Activated naive CD4-positive, alpha-beta T cell treated with anti-CD3 and anti-CD28 coated beads for 36 hours (primary cell): ENCODE measurements around the gene TLCD1. TPM values are rescaled to one million over a fixed set of nuclear protein-coding genes. Genes with fewer than 3 reads are reported as not detected.

Experiments
- CTCF ChIA-PET: fragments of 350-600 bp; sonication (Branson Sonifier 250); formaldehyde crosslinking; loops from one replicate; lab custom pipeline; 2021; ENCODE audit warnings: antibody characterized with exemption; lab: Charles Lee
- DNase-seq: peaks from one replicate; pipeline ENCODE4 v3.0.0-alpha.2; 2020
- H3K27ac Mint-ChIP-seq: one replicate; pipeline ENCODE4 v1.8.0; 2021; ENCODE audit warnings: mild to moderate bottlenecking, mixed read lengths
- H3K27me3 Mint-ChIP-seq: one replicate; pipeline ENCODE4 v1.8.0; 2021; ENCODE audit warnings: low read depth, mixed read lengths
- H3K36me3 Mint-ChIP-seq: one replicate; pipeline ENCODE4 v1.8.0; 2021; ENCODE audit warnings: low read depth, mixed read lengths
- H3K4me1 Mint-ChIP-seq: one replicate; pipeline ENCODE4 v1.8.0; 2021; ENCODE audit warnings: low read depth, mixed read lengths
- H3K4me3 Mint-ChIP-seq: one replicate; pipeline ENCODE4 v1.8.0; 2021; ENCODE audit warnings: mild to moderate bottlenecking, moderate library complexity, mixed read lengths
- H3K9me3 Mint-ChIP-seq: one replicate; pipeline ENCODE4 v1.8.0; 2021; ENCODE audit warnings: mixed read lengths
- intact Hi-C: fragments of 100-400 bp; cut with micrococcal nuclease; formaldehyde crosslinking; loops from one replicate; pipeline ENCODE4 v1.15.1; 2023
- total RNA-seq, 2 experiments: library from RNA; stranded (reverse); gene quantifications; one replicate each; pipeline ENCODE4 v1.2.3, GENCODE V29; 2021

TLCD1 gene
- total RNA-seq, 2 experiments from 2014 or later: 4.0 to 4.6 TPM

DNA sequence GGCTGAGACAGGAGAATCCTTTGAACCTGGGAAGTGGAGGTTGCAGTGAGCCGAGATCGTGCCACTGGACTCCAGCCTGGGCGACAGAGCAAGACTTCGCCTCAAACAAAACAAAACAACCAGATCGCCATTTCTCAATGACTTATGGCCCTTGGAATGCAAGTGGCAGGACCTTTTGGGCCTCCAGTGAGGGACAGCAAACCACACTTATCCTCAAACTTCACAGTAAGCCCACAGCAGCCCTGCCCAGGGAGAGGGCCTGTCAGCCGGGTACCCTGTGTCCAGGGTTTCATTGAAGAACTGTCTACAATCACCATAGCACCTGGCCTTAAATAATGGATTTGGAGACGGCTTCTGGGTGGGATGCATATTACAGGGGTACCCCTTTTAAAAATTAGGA is 29.5 kb upstream of the TLCD1 start:
- CTCF ChIA-PET: interaction anchor here (2.4 kb wide), 1 partner anchor 8 kb away, joined by 13 read pairs; no protein-coding TSS in a partner anchor
- no peaks in the 10 kb centered on the region for H3K27me3 Mint-ChIP-seq
- no peak overlapping the region for H3K4me3 Mint-ChIP-seq
- peaks cover 16% of the 10 kb centered on the region for H3K36me3 Mint-ChIP-seq
- no peaks in the 10 kb centered on the region for H3K9me3 Mint-ChIP-seq
- no peak for DNase-seq
- intact Hi-C loops: no loop called here
- no peak overlapping the region for H3K27ac Mint-ChIP-seq
- H3K4me1 Mint-ChIP-seq: peaks cover 2% of the 10 kb centered on the region

DNA sequence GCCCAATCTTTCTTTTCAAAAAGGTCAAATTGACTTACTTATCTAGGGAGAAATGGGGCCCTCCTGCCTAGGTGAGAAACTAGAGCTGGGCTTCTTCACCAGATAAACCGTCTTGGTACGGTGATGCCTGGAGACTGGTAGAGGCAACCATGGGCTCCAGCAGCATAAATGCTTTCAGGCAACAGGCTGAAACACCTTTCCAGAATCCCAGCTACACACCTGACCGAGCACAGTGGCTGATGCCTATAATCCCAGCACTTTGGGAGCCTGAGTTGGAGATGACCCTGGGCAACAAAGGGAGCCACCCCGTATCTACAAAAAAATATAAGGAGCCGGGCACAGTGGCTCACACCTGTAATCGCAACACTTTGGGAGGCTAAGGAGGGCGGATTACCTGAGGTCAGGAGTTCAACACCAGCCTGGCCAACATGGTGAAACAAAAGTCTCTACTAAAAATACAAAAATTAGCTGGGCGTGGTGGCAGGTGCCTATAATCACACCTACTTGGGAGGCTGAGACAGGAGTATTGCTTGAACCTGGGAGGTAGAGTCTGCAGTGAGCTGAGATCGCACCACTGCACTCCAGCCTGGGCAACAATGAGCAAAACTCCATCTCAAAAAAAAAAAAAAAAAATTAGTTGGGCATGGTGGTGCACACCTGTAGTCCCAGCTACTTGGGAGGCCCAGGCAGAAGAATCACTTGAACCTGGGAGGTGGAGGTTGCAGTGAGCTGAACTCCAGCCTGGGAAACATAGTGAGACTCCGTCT is 25.8 kb upstream of the TLCD1 start:
- Mint-ChIP-seq H3K27ac (no peak overlapping the region), H3K9me3 (no peaks in the 10 kb centered on the region), H3K36me3 (peaks cover 18% of the 10 kb centered on the region), H3K4me1 (peaks cover 25% of the 10 kb centered on the region), H3K27me3 (no peaks in the 10 kb centered on the region), H3K4me3 (no peak overlapping the region)
- CTCF ChIA-PET: interaction anchor here (0.7 to 14.2 kb wide), 12 partner anchors 9 to 202 kb away, joined by 3 to 353 read pairs (median 4); partner anchors contain the start of genes NEK8, TLCD1 and TRAF4
- no peak for DNase-seq
- intact Hi-C loops: no loop called here

DNA sequence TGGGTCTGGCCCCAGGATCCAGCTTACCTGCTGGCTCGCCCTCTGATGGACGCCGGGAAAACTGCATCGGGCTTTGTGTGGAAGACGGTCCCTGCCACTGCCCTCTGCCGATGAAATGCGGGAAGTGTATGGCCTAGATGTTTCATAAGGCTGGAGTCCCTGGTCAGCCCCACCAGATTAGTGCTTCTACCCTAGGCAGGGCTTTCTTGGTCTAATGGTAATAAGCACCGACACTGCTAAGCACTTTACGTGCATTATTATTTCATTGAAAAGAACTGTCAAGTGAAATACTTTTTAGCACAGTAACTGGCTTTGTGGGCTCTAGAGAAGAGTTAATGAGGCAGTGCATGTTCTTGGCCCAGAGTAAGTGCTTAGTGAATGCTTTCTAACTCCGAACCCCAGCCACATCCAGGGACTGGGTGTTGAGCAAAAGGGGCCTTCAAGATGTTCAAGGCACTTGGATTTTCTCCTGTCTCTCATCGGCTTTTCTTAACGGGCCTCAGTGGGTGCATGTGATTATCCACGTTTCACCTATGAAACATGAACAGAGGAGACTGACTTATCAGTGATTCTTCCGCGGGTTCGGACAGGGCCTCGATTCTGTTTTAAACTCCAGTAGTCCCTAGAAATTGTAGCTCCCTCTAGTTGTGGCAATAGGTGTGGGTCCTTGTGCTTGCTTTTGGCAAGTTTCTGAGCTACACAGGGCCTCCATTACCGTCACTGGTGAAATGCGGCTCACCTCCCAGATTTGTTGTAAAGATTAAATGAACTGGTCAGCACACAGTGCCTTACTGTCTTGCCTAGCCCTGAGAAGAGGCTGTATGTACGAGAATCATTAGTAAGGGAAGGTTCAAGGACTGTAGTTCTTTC is 24.4 kb upstream of the TLCD1 start:
- Mint-ChIP-seq H3K36me3 (peaks cover 26% of the 10 kb centered on the region), H3K4me3 (peak overlapping the region; percentile 6), H3K27me3 (no peaks in the 10 kb centered on the region), H3K27ac (peak overlapping the region; percentile 71), H3K4me1 (peaks cover 38% of the 10 kb centered on the region), H3K9me3 (no peaks in the 10 kb centered on the region)
- CTCF ChIA-PET: interaction anchor here (0.6 to 14.2 kb wide), 21 partner anchors 9 to 203 kb away, joined by 3 to 353 read pairs (median 3); partner anchors contain the start of genes BLTP2, FAM222B, NEK8 and RPL23A
- DNase-seq: peak; percentile 96
- intact Hi-C loops: loop anchor here (1.0 kb wide), 2 partner anchors 23 to 103 kb away; no protein-coding TSS in a partner anchor

DNA sequence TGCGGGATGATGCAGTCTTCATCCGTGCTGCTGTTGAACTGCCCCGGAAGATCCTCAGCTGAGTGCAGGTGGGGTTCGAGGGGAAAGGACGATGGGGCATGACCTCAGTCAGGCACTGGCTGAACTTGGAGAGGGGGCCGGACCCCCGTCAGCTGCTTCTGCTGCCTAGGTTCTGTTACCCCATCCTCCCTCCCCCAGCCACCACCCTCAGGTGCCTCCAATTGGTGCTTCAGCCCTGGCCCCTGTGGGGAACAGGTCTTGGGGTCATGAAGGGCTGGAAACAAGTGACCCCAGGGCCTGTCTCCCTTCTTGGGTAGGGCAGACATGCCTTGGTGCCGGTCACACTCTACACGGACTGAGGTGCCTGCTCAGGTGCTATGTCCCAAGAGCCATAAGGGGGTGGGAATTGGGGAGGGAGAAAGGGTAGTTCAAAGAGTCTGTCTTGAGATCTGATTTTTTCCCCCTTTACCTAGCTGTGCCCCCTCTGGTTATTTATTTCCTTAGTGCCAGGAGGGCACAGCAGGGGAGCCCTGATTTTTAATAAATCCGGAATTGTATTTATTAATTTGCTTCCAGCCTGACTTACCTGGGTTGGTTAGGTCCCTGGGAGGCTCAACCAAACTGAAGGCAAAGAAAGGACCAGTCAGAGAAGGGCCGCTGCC is 23.6 kb upstream of the TLCD1 start:
- H3K36me3 Mint-ChIP-seq: peaks cover 33% of the 10 kb centered on the region
- H3K4me3 Mint-ChIP-seq: peak overlapping the region; percentile 6
- CTCF ChIA-PET: interaction anchor here (0.6 to 14.2 kb wide), 17 partner anchors 8 to 191 kb away, joined by 3 to 353 read pairs (median 4); partner anchors contain the start of genes BLTP2, FAM222B, NEK8 and RPL23A
- no peaks in the 10 kb centered on the region for H3K9me3 Mint-ChIP-seq
- H3K27ac Mint-ChIP-seq: peak overlapping the region; percentile 65
- peaks cover 40% of the 10 kb centered on the region for H3K4me1 Mint-ChIP-seq
- no peaks in the 10 kb centered on the region for H3K27me3 Mint-ChIP-seq
- intact Hi-C loops: loop anchor here (1.0 kb wide), 2 partner anchors 22 to 102 kb away; no protein-coding TSS in a partner anchor
- DNase-seq: no peak

DNA sequence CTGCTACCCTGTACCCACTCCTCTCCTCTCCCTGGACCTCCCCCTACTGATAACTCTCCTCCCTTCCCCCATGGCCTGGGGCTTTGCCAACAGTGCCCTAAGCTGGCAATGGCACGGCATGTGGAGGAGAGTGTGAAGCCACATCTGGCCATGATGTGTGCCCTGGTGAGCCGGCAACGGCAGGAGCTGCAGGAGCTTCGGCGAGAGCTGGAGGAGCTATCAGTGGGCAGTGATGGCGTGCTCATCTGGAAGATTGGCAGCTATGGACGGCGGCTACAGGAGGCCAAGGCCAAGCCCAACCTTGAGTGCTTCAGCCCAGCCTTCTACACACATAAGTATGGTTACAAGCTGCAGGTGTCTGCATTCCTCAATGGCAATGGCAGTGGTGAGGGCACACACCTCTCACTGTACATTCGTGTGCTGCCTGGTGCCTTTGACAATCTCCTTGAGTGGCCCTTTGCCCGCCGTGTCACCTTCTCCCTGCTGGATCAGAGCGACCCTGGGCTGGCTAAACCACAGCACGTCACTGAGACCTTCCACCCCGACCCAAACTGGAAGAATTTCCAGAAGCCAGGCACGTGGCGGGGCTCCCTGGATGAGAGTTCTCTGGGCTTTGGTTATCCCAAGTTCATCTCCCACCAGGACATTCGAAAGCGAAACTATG is 23.0 kb upstream of the TLCD1 start:
- H3K4me1 Mint-ChIP-seq: peaks cover 40% of the 10 kb centered on the region
- intact Hi-C loops: no loop called here
- no peak overlapping the region for H3K4me3 Mint-ChIP-seq
- peak overlapping the region; percentile 15 for H3K27ac Mint-ChIP-seq
- no peaks in the 10 kb centered on the region for H3K27me3 Mint-ChIP-seq
- peaks cover 35% of the 10 kb centered on the region for H3K36me3 Mint-ChIP-seq
- no peaks in the 10 kb centered on the region for H3K9me3 Mint-ChIP-seq
- DNase-seq: no peak
- CTCF ChIA-PET: interaction anchor here (0.8 to 14.2 kb wide), 10 partner anchors 8 to 103 kb away, joined by 3 to 353 read pairs (median 6); partner anchors contain the start of genes BLTP2, NEK8, RPL23A and TLCD1

DNA sequence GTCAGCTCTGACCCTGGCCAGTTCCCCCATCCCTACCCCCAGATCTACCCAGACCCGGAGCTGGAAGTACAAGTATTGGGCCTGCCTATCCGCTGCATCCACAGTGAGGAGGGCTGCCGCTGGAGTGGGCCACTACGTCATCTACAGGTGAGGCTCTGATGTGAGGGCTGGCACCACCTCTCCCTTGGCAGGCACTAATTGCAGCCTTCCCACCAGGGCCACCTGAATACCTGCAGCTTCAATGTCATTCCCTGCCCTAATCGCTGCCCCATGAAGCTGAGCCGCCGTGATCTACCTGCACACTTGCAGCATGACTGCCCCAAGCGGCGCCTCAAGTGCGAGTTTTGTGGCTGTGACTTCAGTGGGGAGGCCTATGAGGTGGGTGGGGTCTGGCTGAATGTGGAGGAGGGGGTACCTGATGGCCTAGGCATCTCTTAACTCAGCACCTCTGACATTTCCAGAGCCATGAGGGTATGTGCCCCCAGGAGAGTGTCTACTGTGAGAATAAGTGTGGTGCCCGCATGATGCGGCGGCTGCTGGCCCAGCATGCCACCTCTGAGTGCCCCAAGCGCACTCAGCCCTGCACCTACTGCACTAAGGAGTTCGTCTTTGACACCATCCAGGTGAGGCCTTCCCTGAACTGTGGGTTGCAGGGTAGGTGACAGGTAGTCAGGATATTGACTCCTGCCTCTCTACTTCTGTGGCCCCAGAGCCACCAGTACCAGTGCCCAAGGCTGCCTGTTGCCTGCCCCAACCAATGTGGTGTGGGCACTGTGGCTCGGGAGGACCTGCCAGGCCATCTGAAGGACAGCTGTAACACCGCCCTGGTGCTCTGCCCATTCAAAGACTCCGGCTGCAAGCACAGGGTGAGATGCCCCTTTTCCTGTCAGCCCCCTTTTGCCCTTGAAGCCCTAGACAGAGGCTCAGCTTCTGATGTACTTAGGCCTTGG is 22.0 kb upstream of the TLCD1 start:
- Mint-ChIP-seq H3K9me3 (no peaks in the 10 kb centered on the region), H3K4me3 (no peak overlapping the region), H3K27ac (peak overlapping the region; percentile 20), H3K27me3 (no peaks in the 10 kb centered on the region), H3K36me3 (peaks cover 35% of the 10 kb centered on the region), H3K4me1 (peaks cover 40% of the 10 kb centered on the region)
- DNase-seq: no peak
- intact Hi-C loops: no loop called here
- CTCF ChIA-PET: interaction anchor here (0.9 to 14.2 kb wide), 5 partner anchors 16 to 102 kb away, joined by 3 to 353 read pairs (median 20); partner anchors contain the start of genes BLTP2, NEK8, RPL23A and TLCD1

DNA sequence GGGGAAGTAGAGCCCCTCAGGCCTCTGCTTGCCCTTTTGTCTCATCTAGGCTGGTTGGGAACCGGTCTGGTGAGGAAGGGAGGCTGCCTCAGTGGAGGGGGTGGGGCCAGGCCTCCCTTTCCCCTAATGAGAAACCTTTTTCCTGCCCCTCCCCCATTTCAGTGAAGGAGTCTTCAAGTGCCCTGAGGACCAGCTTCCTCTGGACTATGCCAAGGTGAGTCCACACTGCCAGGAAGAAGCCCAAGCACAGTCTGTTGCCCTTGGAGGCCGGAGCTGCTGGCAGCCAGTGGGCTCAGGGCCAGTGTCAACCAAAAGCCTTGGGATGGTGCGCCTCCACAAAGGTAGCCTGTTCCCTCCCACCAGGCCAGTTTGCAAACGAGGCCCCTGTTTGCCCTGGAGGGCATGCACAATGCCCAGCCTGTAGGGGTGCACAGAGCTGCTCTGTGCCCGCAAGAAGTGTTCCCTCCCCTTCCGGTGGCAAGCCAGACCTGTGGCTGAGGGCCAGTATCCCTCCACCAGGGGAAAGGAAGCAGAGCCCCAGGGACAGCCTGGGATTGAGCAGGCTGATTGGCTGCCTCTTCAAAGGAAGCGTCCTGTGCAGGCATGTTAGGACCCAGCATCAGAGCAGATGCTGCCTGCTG is 21.1 kb upstream of the TLCD1 start:
- Mint-ChIP-seq H3K27ac (no peak overlapping the region), H3K4me1 (peaks cover 42% of the 10 kb centered on the region), H3K36me3 (peaks cover 30% of the 10 kb centered on the region), H3K4me3 (no peak overlapping the region), H3K9me3 (no peaks in the 10 kb centered on the region), H3K27me3 (no peaks in the 10 kb centered on the region)
- intact Hi-C loops: no loop called here
- CTCF ChIA-PET: interaction anchor here (0.6 to 14.2 kb wide), 3 partner anchors 17 to 100 kb away, joined by 3 to 353 read pairs (median 80); partner anchors contain the start of genes NEK8 and TLCD1
- DNase-seq: no peak

DNA sequence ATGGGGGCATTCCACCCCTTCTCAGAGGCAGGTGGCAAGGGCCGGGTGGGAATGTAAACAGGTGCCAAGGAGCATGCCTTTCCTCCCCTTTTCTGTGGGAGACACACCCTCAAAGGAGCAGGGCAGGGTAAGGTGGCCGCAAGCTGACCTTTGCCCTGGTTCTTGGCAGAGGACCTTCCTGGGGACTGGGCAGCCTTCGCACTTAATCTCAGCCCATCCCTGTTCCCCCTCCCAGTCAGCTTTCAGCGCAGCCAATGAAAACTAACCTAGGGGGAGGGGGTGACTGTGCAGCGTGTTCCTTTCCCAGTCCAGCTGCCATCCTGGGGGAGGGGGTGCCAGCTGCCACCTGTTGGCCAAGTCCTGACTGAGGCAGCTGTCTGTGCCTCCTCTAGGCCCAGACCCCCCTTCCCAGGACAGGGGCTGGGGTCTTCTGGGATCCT is 20.6 kb upstream of the TLCD1 start:
- no peaks in the 10 kb centered on the region for H3K9me3 Mint-ChIP-seq
- peaks cover 45% of the 10 kb centered on the region for H3K4me1 Mint-ChIP-seq
- DNase-seq: no peak
- no peaks in the 10 kb centered on the region for H3K27me3 Mint-ChIP-seq
- peak overlapping the region; percentile 67 for H3K27ac Mint-ChIP-seq
- CTCF ChIA-PET: interaction anchor here (0.6 to 14.2 kb wide), 3 partner anchors 18 to 100 kb away, joined by 3 to 353 read pairs (median 80); partner anchors contain the start of genes NEK8 and TLCD1
- H3K4me3 Mint-ChIP-seq: peak overlapping the region; percentile 91
- intact Hi-C loops: no loop called here
- peaks cover 30% of the 10 kb centered on the region for H3K36me3 Mint-ChIP-seq

DNA sequence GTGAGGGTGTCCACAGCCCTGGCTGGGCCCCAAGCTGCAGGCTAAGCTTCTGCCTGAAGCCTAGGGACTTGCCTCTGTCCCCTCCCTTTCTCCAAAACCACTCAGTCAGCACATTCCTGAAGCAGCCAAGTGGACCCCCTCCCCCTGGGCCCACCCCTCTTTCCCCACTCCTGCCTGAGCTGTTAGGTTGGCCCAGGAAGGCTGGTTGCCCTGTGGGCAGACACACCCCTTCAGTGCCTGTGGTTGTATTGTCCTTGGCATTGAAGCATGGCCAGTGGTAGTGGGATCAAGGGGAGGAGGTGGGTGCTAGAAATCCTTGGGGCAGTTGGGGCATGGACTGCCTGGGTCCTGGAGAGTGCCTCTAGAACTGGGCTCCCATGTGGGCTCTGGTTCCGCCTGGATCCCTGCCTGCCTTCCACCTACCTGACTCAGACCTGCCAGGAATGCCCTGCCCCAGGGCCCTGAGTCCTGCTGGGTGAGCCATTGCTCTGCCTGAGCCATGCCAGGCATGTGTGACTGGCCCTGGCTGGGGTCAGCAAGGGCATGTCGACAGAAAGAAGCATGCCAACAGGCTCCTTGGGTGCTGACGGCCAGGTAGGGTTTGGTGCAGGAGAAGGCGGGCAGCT is 19.9 kb upstream of the TLCD1 start:
- CTCF ChIA-PET: interaction anchor here (1.1 to 14.2 kb wide), 3 partner anchors 18 to 24 kb away, joined by 3 to 353 read pairs (median 80); partner anchors contain the start of genes NEK8 and TLCD1
- H3K27me3 Mint-ChIP-seq: no peaks in the 10 kb centered on the region
- peak overlapping the region; percentile 85 for H3K27ac Mint-ChIP-seq
- H3K36me3 Mint-ChIP-seq: peaks cover 29% of the 10 kb centered on the region
- peaks cover 47% of the 10 kb centered on the region for H3K4me1 Mint-ChIP-seq
- intact Hi-C loops: no loop called here
- no peaks in the 10 kb centered on the region for H3K9me3 Mint-ChIP-seq
- peak overlapping the region; percentile 91 for H3K4me3 Mint-ChIP-seq
- DNase-seq: no peak
